ENCODE data around the gene SPATA24. TPM values are rescaled to one million over a fixed set of nuclear protein-coding genes. Genes with fewer than 3 reads are reported as not detected.
"Not testable (repeated sequence)": the region's sequence is repeated elsewhere in the genome, so short reads cannot be mapped to it uniquely, and the experiment has no call there.

SPATA24 gene
- total and polyA plus RNA-seq, 8 donors = 3.6 to 10.3 (median 8.4) TPM

DNA sequence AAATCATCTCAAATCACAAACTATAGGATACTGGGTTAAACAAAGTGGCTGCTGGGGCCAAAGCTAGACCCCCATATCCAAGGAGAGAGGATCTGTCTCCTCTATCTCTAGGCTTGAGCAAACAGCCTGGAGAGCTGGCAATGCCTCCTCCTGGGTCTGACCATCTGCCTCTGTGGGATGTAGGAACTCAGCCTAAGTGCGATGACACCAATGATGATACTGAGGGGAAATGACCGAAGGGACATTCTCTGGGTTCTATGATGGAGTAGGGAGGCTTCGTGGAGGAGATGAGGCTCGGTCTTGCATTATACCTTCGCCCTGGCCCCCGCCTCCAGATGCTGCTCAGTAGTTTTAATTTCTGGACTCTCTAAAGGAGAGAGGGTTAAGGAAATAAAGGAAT, 9.3 kb upstream of the SPATA24 start:
- Histone ChIP-seq H3K27ac (no peak overlapping the region), H3K9me3 (no peaks in the 10 kb centered on the region), H3K36me3 (no peaks in the 10 kb centered on the region), H3K27me3 (no peaks in the 10 kb centered on the region), H3K4me3 (no peak overlapping the region), H3K4me1 (peaks cover 5 to 7% of the 10 kb centered on the region in 2 donors)
- no peak for ATAC-seq
- TF ChIP-seq, protein P1, sequence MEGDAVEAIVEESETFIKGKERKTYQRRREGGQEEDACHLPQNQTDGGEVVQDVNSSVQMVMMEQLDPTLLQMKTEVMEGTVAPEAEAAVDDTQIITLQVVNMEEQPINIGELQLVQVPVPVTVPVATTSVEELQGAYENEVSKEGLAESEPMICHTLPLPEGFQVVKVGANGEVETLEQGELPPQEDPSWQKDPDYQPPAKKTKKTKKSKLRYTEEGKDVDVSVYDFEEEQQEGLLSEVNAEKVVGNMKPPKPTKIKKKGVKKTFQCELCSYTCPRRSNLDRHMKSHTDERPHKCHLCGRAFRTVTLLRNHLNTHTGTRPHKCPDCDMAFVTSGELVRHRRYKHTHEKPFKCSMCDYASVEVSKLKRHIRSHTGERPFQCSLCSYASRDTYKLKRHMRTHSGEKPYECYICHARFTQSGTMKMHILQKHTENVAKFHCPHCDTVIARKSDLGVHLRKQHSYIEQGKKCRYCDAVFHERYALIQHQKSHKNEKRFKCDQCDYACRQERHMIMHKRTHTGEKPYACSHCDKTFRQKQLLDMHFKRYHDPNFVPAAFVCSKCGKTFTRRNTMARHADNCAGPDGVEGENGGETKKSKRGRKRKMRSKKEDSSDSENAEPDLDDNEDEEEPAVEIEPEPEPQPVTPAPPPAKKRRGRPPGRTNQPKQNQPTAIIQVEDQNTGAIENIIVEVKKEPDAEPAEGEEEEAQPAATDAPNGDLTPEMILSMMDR (IDR thresholded peaks at IDR 0.05) = no peak
- no peak for DNase-seq
- intact Hi-C loops (cut with DNase I) = no loop called here

GRCh38 chr5:139410993-139411828, 7.3 kb upstream of the SPATA24 start:
- Histone ChIP-seq H3K36me3 (no peaks in the 10 kb centered on the region), H3K9me3 (no peaks in the 10 kb centered on the region), H3K27ac (no peak overlapping the region), H3K4me1 (no peaks in the 10 kb centered on the region), H3K4me3 (no peak overlapping the region), H3K27me3 (no peaks in the 10 kb centered on the region)
- intact Hi-C loops (cut with DNase I) = no loop called here
- no peak for ATAC-seq
- TF ChIP-seq, protein P1 (IDR thresholded peaks at IDR 0.05) = no peak
- DNase-seq = no peak

- no peak overlapping the region for H3K27ac ChIP-seq
- H3K27me3 ChIP-seq = no peaks in the 10 kb centered on the region
- no peaks in the 10 kb centered on the region for H3K36me3 ChIP-seq
- no peak overlapping the region for H3K4me3 ChIP-seq
- TF ChIP-seq, protein P1 (IDR thresholded peaks at IDR 0.05) = no peak
- no peak for ATAC-seq
- DNase-seq = no peak
- intact Hi-C loops (cut with DNase I) = no loop called here
- no peaks in the 10 kb centered on the region for H3K9me3 ChIP-seq
- H3K4me1 ChIP-seq = no peaks in the 10 kb centered on the region
Observed at GRCh38 chr5:139410121-139410992, 6.5 kb upstream of the SPATA24 start.

DNA sequence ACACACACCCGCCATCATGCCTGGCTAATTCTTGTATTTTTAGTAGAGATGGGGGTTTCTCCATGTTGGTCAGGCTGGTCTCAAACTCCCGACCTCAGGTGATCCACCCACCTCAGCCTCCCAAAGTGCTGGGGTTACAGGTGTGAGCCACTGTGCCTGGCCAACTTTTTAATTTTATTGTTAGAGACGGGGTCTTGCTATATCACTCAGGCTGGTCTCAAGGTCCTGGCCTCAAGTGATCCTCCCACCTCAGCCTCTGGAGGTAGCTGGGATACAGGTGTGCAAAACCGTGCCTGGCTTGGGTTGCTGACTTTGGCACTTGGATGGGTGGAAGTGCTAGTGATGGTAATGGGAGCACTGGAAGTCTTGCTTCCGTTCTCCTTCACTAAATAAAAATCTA, 5.2 kb upstream of the SPATA24 start:
- H3K4me3 ChIP-seq; ATAC-seq; DNase-seq; H3K36me3 ChIP-seq; H3K9me3 ChIP-seq; H3K4me1 ChIP-seq; H3K27ac ChIP-seq; intact Hi-C loops (cut with DNase I); H3K27me3 ChIP-seq: not testable (repeated sequence)

DNA sequence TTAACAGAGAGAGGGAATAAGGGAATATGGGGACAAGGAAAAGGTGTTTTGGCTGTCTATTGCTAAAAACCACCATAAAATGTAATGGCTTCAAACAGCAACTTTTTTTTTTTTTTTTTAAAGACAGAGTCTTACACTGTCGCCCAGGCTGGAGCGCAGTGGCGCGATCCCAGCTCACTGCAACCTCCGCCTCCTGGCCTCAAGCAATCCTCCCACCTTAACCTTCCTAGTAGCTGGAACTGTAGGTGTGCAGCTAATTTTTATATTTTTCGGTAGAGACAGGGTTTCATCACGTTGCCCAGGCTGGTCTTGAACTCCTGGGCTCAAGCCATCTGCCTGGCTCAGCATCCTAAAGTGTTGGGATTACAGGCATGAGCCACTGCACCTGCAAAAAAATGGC, 4.3 kb upstream of the SPATA24 start:
- no peaks in the 10 kb centered on the region for H3K36me3 ChIP-seq
- H3K4me3 ChIP-seq = no peak overlapping the region
- no peak for ATAC-seq
- no peaks in the 10 kb centered on the region for H3K9me3 ChIP-seq
- no peak for DNase-seq
- H3K27me3 ChIP-seq = no peaks in the 10 kb centered on the region
- intact Hi-C loops (cut with DNase I) = no loop called here
- H3K27ac ChIP-seq = no peak overlapping the region
- TF ChIP-seq, protein P1 (IDR thresholded peaks at IDR 0.05) = no peak
- H3K4me1 ChIP-seq = peaks cover 0 to 12% of the 10 kb centered on the region in 2 donors

Data from left lung (tissue), 10 donors.